WTC11 (cell line): ENCODE results near the gene CDIP1. TPM values are rescaled to one million over a fixed set of nuclear protein-coding genes. Genes with fewer than 3 reads are reported as not detected.

Experiments used
- ATAC-seq: fragments of 200-7000 bp; cut with Tn5 transposase; 2 replicates; pipeline ENCODE4 v1.10.0; 2021; ENCODE audit warnings: mild to moderate bottlenecking, moderate library complexity
- Bru-seq: library from RNA; stranded (reverse); fragments of 400-500 nt; gene quantifications from one replicate; lab custom pipeline; 2021; lab: Mats Ljungman, UMichigan
- CTCF ChIA-PET: fragments of 300-600 bp; sonication (Branson Sonifier 250); formaldehyde crosslinking; loops from one replicate; lab custom pipeline; 2021; ENCODE audit warnings: antibody characterized with exemption; lab: Charles Lee
- POLR2A ChIA-PET: fragments of 350-600 bp; sonication (Branson Sonifier 250); formaldehyde crosslinking; loops from one replicate; lab custom pipeline; 2021; ENCODE audit warnings: antibody characterized with exemption; lab: Charles Lee
- DNase-seq: peaks from one replicate; pipeline ENCODE4 v3.0.0; 2021; ENCODE audit warnings: low spot score
- H3K27ac Mint-ChIP-seq: 2 replicates; pipeline ENCODE4 v1.8.0; 2021; ENCODE audit warnings: mixed read lengths
- H3K27me3 Mint-ChIP-seq: 2 replicates; pipeline ENCODE4 v1.8.0; 2021; ENCODE audit warnings: low read depth, mild to moderate bottlenecking, moderate library complexity, mixed read lengths
- H3K36me3 Mint-ChIP-seq: 2 replicates; pipeline ENCODE4 v1.8.0; 2021; ENCODE audit warnings: mixed read lengths
- H3K4me1 Mint-ChIP-seq: 2 replicates; pipeline ENCODE4 v1.8.0; 2022; ENCODE audit warnings: mixed read lengths
- H3K4me3 Mint-ChIP-seq: 2 replicates; pipeline ENCODE4 v1.8.0; 2021; ENCODE audit warnings: mild to moderate bottlenecking, moderate library complexity, mixed read lengths
- H3K9me3 Mint-ChIP-seq: 2 replicates; pipeline ENCODE4 v1.8.0; 2021; ENCODE audit warnings: mixed read lengths
- ARID4B ChIP-seq: sonication (generic); formaldehyde crosslinking; IDR thresholded peaks from 2 replicates; pipeline ENCODE4 v1.8.0; 2023; ENCODE audit warnings: missing genetic modification reagents, mild to moderate bottlenecking, borderline replicate concordance
- CBFB ChIP-seq: sonication (generic); formaldehyde crosslinking; IDR thresholded peaks from 2 replicates; pipeline ENCODE4 v1.8.1; 2022; ENCODE audit warnings: mild to moderate bottlenecking, low read depth, missing genetic modification reagents
- CDX4 ChIP-seq: fragments of 250-450 bp; sonication (Bioruptor Pico); IDR thresholded peaks from 2 replicates; pipeline ENCODE4 v1.9.0; 2021; ENCODE audit warnings: moderate library complexity, mild to moderate bottlenecking, inconsistent platforms, borderline replicate concordance
- CREB1 ChIP-seq: sonication (generic); formaldehyde crosslinking; IDR thresholded peaks from 2 replicates; pipeline ENCODE4 v1.8.0; 2023; ENCODE audit warnings: mild to moderate bottlenecking, missing genetic modification reagents
- ESRRA ChIP-seq: sonication (generic); formaldehyde crosslinking; IDR thresholded peaks from 2 replicates; pipeline ENCODE4 v1.8.1; 2022; ENCODE audit warnings: mild to moderate bottlenecking, missing genetic modification reagents, borderline replicate concordance
- FOXP1 ChIP-seq: sonication (generic); formaldehyde crosslinking; IDR thresholded peaks from 2 replicates; pipeline ENCODE4 v1.8.0; 2022; ENCODE audit warnings: missing genetic modification reagents, mild to moderate bottlenecking, moderate library complexity, borderline replicate concordance
- GRHL2 ChIP-seq: fragments of 250-450 bp; sonication (Bioruptor Pico); IDR thresholded peaks from 2 replicates; pipeline ENCODE4 v1.8.0; 2022; ENCODE audit warnings: mild to moderate bottlenecking, moderate library complexity; ENCODE audit not compliant: insufficient replicate concordance, severe bottlenecking
- HMGA2 ChIP-seq: fragments of 250-450 bp; sonication (Bioruptor Pico); IDR thresholded peaks from 2 replicates; pipeline ENCODE4 v1.4.0; 2021; ENCODE audit warnings: mild to moderate bottlenecking, moderate library complexity
- JUN ChIP-seq: sonication (generic); formaldehyde crosslinking; IDR thresholded peaks from 2 replicates; pipeline ENCODE4 v1.8.0; 2023; ENCODE audit warnings: mild to moderate bottlenecking, missing genetic modification reagents
- MAX ChIP-seq: sonication (generic); formaldehyde crosslinking; IDR thresholded peaks from 2 replicates; pipeline ENCODE4 v1.8.0; 2022; ENCODE audit warnings: mild to moderate bottlenecking, missing genetic modification reagents
- MYBL2 ChIP-seq: sonication (generic); formaldehyde crosslinking; IDR thresholded peaks from 2 replicates; pipeline ENCODE4 v1.8.1; 2023; ENCODE audit warnings: mild to moderate bottlenecking, moderate library complexity, missing genetic modification reagents
- NFATC4 ChIP-seq: fragments of 250-450 bp; sonication (Bioruptor Pico); IDR thresholded peaks from 2 replicates; pipeline ENCODE4 v1.9.0; 2021; ENCODE audit warnings: mild to moderate bottlenecking
- NFE2L1 ChIP-seq: sonication (generic); formaldehyde crosslinking; IDR thresholded peaks from 2 replicates; pipeline ENCODE4 v1.8.1; 2023; ENCODE audit warnings: missing genetic modification reagents
- NFYB ChIP-seq: sonication (generic); formaldehyde crosslinking; conservative IDR thresholded peaks from 2 replicates; pipeline ENCODE4 v1.8.0; 2022; ENCODE audit warnings: low read depth, missing genetic modification reagents
- NR1H2 ChIP-seq: sonication (generic); formaldehyde crosslinking; IDR thresholded peaks from 2 replicates; pipeline ENCODE4 v1.9.0; 2021; ENCODE audit warnings: mild to moderate bottlenecking, moderate library complexity, missing genetic modification reagents
- PRRX2 ChIP-seq: fragments of 250-450 bp; sonication (Bioruptor Pico); IDR thresholded peaks from 2 replicates; pipeline ENCODE4 v1.8.0; 2021; ENCODE audit warnings: mild to moderate bottlenecking
- SOX15 ChIP-seq: fragments of 250-450 bp; sonication (Bioruptor Pico); IDR thresholded peaks from 2 replicates; pipeline ENCODE4 v1.9.0; 2021; ENCODE audit warnings: mild to moderate bottlenecking
- ZNF138 ChIP-seq: sonication (generic); formaldehyde crosslinking; conservative IDR thresholded peaks from 2 replicates; pipeline ENCODE4 v1.8.1; 2022; ENCODE audit warnings: mild to moderate bottlenecking, moderate library complexity, missing genetic modification reagents
- ZNF281 ChIP-seq: sonication (generic); formaldehyde crosslinking; IDR thresholded peaks from 2 replicates; pipeline ENCODE4 v1.8.0; 2023; ENCODE audit warnings: mild to moderate bottlenecking, missing genetic modification reagents
- ZNF416 ChIP-seq: fragments of 250-450 bp; sonication (Bioruptor Pico); IDR thresholded peaks from 2 replicates; pipeline ENCODE4 v1.9.0; 2021; ENCODE audit warnings: mild to moderate bottlenecking, inconsistent platforms
- long read RNA-seq, 3 experiments: library from RNA in 1 of 3; library from capped mRNA in 1 of 3; library from polyadenylated mRNA in 1 of 3; unstranded in 2 of 3; stranded (forward) in 1 of 3; transcript quantifications; one replicate each; pipeline ENCODE4 v2.0.0, GENCODE V29; 2021
- total RNA-seq: library from RNA; stranded (reverse); gene quantifications from 3 replicates; pipeline ENCODE4 v1.2.3, GENCODE V29; 2021
- TF ChIP-seq, protein P1 (sequence below): sonication (generic); formaldehyde crosslinking; IDR thresholded peaks from 2 replicates; pipeline ENCODE4 v1.8.0; 2022; ENCODE audit warnings: mild to moderate bottlenecking, missing genetic modification reagents
- TF ChIP-seq, protein P2 (sequence below): sonication (generic); formaldehyde crosslinking; IDR thresholded peaks from 2 replicates; pipeline ENCODE4 v1.8.0; 2022; ENCODE audit warnings: mild to moderate bottlenecking, missing genetic modification reagents

The CDIP1 gene
- total RNA-seq, result 68.9 to 79.2 TPM (median 78.9 TPM) in 3 replicates
- percentile 80 among the genes with signal in this experiment for Bru-seq, nascent RNA
- long read RNA-seq, experiment 1, transcript CDIP1-209 (6 exons, 2,062 nt), result minor isoform, 43 of 345 reads
- long read RNA-seq, experiment 1, transcript CDIP1-201 (5 exons, 3,009 nt), result minor isoform, 11 of 345 reads
- long read RNA-seq, experiment 1, transcript CDIP1-205 (6 exons, 2,774 nt), result major isoform, 247 of 345 reads
- long read RNA-seq, experiment 1, partial matches to known transcripts, result 18 of 345 reads
- long read RNA-seq, experiment 1, other reads (novel, unspliced or antisense), result 26 of 345 reads
- long read RNA-seq, experiment 2, transcript CDIP1-201 (5 exons, 3,009 nt), result minor isoform, 13 of 131 reads
- long read RNA-seq, experiment 2, transcript CDIP1-205 (6 exons, 2,774 nt), result major isoform, 51 of 131 reads
- long read RNA-seq, experiment 2, transcript CDIP1-209 (6 exons, 2,062 nt), result minor isoform, 14 of 131 reads
- long read RNA-seq, experiment 2, partial matches to known transcripts, result 9 of 131 reads
- long read RNA-seq, experiment 2, other reads (novel, unspliced or antisense), result 44 of 131 reads
- long read RNA-seq, experiment 3, transcript CDIP1-205 (6 exons, 2,774 nt), result major isoform, 48 of 84 reads
- long read RNA-seq, experiment 3, transcript CDIP1-209 (6 exons, 2,062 nt), result minor isoform, 26 of 84 reads
- long read RNA-seq, experiment 3, partial matches to known transcripts, result 1 of 84 reads
- long read RNA-seq, experiment 3, other reads (novel, unspliced or antisense), result 8 of 84 reads

GRCh38 chr16:4538350-4539235 lies at the start of gene CDIP1:
TSS of gene CDIP1 (minus strand) at chr16:4538773. CDS start at chr16:4514130, 24,643 bp downstream.
- DNase-seq, result peak; percentile 95
- Mint-ChIP-seq H3K4me1 (peaks cover 30% of the 10 kb centered on the region), H3K27me3 (peaks cover 32% of the 10 kb centered on the region), H3K4me3 (peak within 1 kb of the TSS; percentile 80), H3K9me3 (peaks cover 14% of the 10 kb centered on the region), H3K36me3 (peaks cover 29% of the 10 kb centered on the region), H3K27ac (0 out of 2 replicates have a peak within 1 kb of the TSS, but pooled peaks have one; percentile 65)
- CTCF ChIA-PET, result interaction anchor here (0.6 to 4.0 kb wide), 15 partner anchors 9 to 196 kb away, joined by 3 to 23 read pairs (median 4); partner anchors contain the start of genes ANKS3, DNAAF8, HMOX2 and MGRN1
- peak; percentile 90 for ATAC-seq
- POLR2A ChIA-PET, result interaction anchor here (0.6 to 2.0 kb wide), 12 partner anchors 9 to 1511 kb away, joined by 3 to 15 read pairs (median 4); partner anchors contain the start of gene MGRN1
- TF ChIP-seq FOXP1 (CRISPR knock-in tag) (peak; percentile 99), HMGA2 (no peak), CREB1 (CRISPR knock-in tag) (peak; percentile 99), CBFB (CRISPR knock-in tag) (0 out of 2 replicates have a peak, but pooled peaks have one; percentile 36), NFE2L1 (CRISPR knock-in tag) (peak; percentile 99), SOX15 (no peak), CDX4 (CRISPR knock-in tag) (no peak), MYBL2 (CRISPR knock-in tag) (peak; percentile 98), ZNF416 (CRISPR knock-in tag) (no peak), GRHL2 (CRISPR knock-in tag) (no peak), NR1H2 (peak; percentile 68; the same call in 1 of the 2 replicates), PRRX2 (CRISPR knock-in tag) (no peak), ZNF281 (peak; percentile 99), ESRRA (CRISPR knock-in tag) (peak; percentile 91), ZNF138 (CRISPR knock-in tag) (peak; percentile 96), MAX (CRISPR knock-in tag) (peak; percentile 100), NFYB (CRISPR knock-in tag) (peak; percentile 56), ARID4B (CRISPR knock-in tag) (peak; percentile 98), JUN (peak; percentile 97), NFATC4 (no peak)
- TF ChIP-seq, protein P1, sequence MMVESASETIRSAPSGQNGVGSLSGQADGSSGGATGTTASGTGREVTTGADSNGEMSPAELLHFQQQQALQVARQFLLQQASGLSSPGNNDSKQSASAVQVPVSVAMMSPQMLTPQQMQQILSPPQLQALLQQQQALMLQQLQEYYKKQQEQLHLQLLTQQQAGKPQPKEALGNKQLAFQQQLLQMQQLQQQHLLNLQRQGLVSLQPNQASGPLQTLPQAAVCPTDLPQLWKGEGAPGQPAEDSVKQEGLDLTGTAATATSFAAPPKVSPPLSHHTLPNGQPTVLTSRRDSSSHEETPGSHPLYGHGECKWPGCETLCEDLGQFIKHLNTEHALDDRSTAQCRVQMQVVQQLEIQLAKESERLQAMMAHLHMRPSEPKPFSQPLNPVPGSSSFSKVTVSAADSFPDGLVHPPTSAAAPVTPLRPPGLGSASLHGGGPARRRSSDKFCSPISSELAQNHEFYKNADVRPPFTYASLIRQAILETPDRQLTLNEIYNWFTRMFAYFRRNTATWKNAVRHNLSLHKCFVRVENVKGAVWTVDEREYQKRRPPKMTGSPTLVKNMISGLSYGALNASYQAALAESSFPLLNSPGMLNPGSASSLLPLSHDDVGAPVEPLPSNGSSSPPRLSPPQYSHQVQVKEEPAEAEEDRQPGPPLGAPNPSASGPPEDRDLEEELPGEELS (CRISPR knock-in tag), result peak; percentile 99
- TF ChIP-seq, protein P2, sequence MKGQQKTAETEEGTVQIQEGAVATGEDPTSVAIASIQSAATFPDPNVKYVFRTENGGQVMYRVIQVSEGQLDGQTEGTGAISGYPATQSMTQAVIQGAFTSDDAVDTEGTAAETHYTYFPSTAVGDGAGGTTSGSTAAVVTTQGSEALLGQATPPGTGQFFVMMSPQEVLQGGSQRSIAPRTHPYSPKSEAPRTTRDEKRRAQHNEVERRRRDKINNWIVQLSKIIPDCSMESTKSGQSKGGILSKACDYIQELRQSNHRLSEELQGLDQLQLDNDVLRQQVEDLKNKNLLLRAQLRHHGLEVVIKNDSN (CRISPR knock-in tag), result peak; percentile 99
